Subcutaneous abdominal adipose tissue (tissue), 5 donors: ENCODE measurements around the gene FAM193B.

Source experiments
- H3K27ac ChIP-seq: one replicate; pipeline ENCODE4 v1.7.0; 2013; ENCODE audit warnings: low read depth, mild to moderate bottlenecking, inconsistent platforms, low read length, moderate library complexity
- H3K27me3 ChIP-seq, 5 donors: one replicate each; pipeline ENCODE4 v1.7.0; 2013; ENCODE audit warnings: low read length in 5 of 5, inconsistent platforms in 1 of 5; ENCODE audit not compliant: control insufficient read depth in 5 of 5, insufficient read depth in 4 of 5
- H3K36me3 ChIP-seq, 5 donors: one replicate each; pipeline ENCODE4 v1.7.0; 2013; ENCODE audit warnings: low read length in 5 of 5; ENCODE audit not compliant: control insufficient read depth in 5 of 5, insufficient read depth in 5 of 5
- H3K4me1 ChIP-seq, 5 donors: one replicate each; pipeline ENCODE4 v1.7.0; 2013; ENCODE audit warnings: low read length in 5 of 5, mild to moderate bottlenecking in 3 of 5, moderate library complexity in 1 of 5; ENCODE audit not compliant: control insufficient read depth in 5 of 5, insufficient read depth in 5 of 5
- H3K4me3 ChIP-seq, 5 donors: one replicate each; pipeline ENCODE4 v1.7.0; 2013; ENCODE audit warnings: low read length in 5 of 5, low read depth in 1 of 5
- H3K9ac ChIP-seq, 5 donors: one replicate each; pipeline ENCODE4 v1.7.0; 2013; ENCODE audit warnings: low read length in 5 of 5, mild to moderate bottlenecking in 4 of 5, moderate library complexity in 3 of 5
- H3K9me3 ChIP-seq, 5 donors: one replicate each; pipeline ENCODE4 v1.7.0; 2013; ENCODE audit warnings: low read length in 5 of 5; ENCODE audit not compliant: control insufficient read depth in 5 of 5
- donor health status: healthy.
- donor health status: healthy.
- donor health status: healthy.
- donor health status: healthy.
- donor health status: healthy.

The FAM193B gene

DNA sequence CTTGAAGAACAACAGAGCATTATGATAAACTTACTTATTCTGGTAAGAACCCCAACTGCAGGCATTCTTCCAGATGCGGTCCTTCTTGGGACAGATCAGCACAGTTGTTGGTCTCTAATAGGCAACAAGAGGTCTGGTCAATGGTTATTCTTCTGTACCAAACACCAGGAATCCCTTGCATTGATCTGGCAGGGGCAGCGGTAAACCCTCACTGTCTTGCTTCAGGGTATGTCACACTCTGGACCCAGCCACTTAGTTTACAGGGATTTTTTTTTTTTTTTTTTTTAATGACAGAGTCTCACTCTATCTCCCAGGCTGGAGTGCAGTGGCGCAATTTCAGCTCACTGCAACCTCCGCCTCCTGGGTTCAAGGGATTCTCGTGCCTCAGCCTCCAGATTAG lies 1.3 kb upstream of the FAM193B start:
- H3K9ac ChIP-seq: no peak overlapping the region
- no peaks in the 10 kb centered on the region for H3K9me3 ChIP-seq
- peaks cover 8 to 27% (median 25%) of the 10 kb centered on the region in 5 donors for H3K4me1 ChIP-seq
- no peak overlapping the region for H3K27ac ChIP-seq
- H3K27me3 ChIP-seq: no peaks in the 10 kb centered on the region
- peaks cover 0 to 10% (median 4%) of the 10 kb centered on the region in 5 donors for H3K36me3 ChIP-seq
- no peak overlapping the region for H3K4me3 ChIP-seq

DNA sequence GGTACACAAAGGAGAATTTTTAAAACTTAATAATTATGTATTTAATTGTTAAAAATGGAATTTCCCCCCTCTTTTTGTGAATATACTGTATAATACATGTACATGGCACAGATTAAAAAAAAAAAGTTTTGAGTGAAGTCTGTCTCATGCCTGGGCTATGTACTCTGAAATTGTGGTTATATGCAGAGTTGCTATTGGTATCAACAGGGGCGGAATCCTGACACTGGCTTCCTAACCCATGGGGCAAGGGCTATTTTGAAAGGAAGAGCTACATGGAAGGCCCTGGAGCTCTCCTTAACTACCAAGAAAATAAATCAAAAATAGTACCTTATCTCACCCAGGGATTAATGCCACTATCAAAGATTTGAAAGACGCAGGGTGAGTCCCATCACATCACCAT lies 865 bp upstream of the FAM193B start:
- no peaks in the 10 kb centered on the region for H3K27me3 ChIP-seq
- no peak overlapping the region for H3K9ac ChIP-seq
- H3K27ac ChIP-seq: no peak overlapping the region
- H3K4me1 ChIP-seq: peaks cover 8 to 30% (median 28%) of the 10 kb centered on the region in 5 donors
- peak overlapping the region in 3 of 5 donors; percentile 58 to 87 (median 86) for H3K4me3 ChIP-seq
- H3K36me3 ChIP-seq: peaks cover 0 to 13% (median 4%) of the 10 kb centered on the region in 5 donors
- no peaks in the 10 kb centered on the region for H3K9me3 ChIP-seq

DNA sequence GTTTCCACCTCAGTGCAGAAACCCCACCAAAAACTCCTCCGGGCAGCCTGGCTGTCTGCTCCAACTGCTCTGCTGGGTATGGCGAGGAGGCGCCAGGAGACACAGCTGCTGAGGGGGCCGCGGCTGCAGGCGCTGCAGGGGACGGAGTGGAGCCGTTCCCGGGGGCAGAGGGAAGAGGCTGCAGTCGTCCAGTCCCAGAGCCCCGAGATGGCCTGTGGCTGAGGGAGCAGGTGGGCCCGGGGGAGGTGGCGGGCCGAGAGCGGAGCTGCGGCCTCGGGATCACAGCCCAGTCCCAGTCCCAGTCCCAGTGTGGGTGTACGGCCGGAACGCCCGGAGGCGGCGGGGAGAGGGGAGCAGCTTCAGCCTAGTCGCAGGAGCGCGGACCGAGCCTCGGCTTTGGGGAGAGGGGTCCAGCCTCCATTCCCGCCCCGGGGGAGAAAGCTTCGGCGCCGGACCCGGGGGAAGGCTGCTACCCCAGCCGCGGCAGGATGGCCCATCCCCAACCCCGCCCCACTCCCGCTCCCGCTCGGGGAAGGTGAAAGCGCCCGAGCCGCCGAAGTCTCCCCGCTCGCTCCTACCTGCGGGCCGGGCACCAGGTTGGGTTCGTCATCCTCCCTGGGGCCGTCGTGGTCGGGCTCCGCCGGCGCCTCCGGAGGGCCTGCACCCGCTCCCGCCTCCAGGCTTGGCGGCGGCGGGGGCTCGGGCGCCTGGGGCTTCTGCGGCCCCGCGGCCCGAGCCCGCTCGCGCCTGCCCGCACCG lies 513 bp downstream of the FAM193B start:
- Histone ChIP-seq H3K4me1 (peaks cover 8 to 30% (median 28%) of the 10 kb centered on the region in 5 donors), H3K4me3 (peak overlapping the region; percentile 75 to 87 (median 80)), H3K36me3 (peaks cover 0 to 16% (median 4%) of the 10 kb centered on the region in 5 donors), H3K27me3 (no peaks in the 10 kb centered on the region), H3K27ac (peak overlapping the region; percentile 80), H3K9me3 (no peaks in the 10 kb centered on the region), H3K9ac (peak overlapping the region; percentile 44 to 94 (median 88))

DNA sequence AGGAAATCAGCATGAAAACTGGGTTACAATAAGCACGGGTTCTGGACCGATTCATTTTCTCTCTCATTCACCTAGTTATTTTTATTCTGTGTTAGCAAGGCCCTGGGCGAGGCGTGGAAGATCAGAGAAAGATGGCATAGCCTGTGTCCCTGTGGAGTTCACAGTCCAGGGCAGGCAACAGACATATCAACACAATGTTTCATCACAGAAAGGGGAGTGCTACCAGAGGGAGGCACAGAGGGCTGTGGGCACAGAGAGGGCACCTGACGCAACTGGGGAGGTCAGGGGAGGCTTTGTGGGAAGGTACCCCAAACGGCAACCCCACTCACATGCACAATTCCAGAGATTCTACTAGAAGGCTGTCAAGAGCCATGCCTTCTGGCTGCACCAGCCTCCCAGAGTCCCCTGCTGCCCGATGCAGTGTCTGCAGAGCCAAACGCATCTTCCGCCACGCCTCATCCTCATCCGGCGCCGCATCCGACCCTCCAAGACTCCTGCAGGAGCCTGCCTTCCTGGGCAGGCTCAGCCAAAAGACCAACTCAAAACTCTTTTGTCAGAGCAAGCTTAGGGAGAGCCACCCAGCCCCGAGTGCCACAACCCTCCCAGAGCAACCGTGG lies 1.4 kb downstream of the FAM193B start:
- H3K4me3 ChIP-seq: peak overlapping the region; percentile 75 to 87 (median 80)
- peaks cover 0 to 16% (median 4%) of the 10 kb centered on the region in 5 donors for H3K36me3 ChIP-seq
- peaks cover 8 to 33% (median 32%) of the 10 kb centered on the region in 5 donors for H3K4me1 ChIP-seq
- no peaks in the 10 kb centered on the region for H3K27me3 ChIP-seq
- H3K9ac ChIP-seq: peak overlapping the region; percentile 44 to 94 (median 88)
- H3K27ac ChIP-seq: peak overlapping the region; percentile 80
- H3K9me3 ChIP-seq: no peaks in the 10 kb centered on the region

DNA sequence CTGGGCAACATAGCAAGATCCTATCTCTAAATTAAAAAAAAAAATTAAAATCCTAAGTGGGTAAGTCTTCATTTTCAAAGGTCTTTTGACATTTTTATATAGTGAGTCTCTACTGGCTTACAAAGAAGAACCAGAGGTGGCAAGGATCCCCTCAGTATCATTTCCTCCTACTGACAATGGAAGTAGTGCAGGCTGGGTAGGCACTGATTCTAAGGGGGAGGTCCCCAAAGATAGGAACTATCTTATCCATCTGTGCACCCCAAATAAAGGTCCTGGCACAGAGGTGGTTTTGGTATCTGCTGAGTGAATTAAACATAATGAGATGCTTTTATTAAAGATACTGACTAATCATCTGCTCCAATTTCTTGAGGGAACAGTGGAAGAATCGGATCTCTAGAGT lies 4.2 kb downstream of the FAM193B start:
- Histone ChIP-seq H3K36me3 (peaks cover 0 to 18% (median 4%) of the 10 kb centered on the region in 5 donors), H3K9ac (no peak overlapping the region), H3K4me3 (no peak overlapping the region), H3K27me3 (no peaks in the 10 kb centered on the region), H3K9me3 (no peaks in the 10 kb centered on the region), H3K27ac (no peak overlapping the region), H3K4me1 (peaks cover 12 to 56% (median 53%) of the 10 kb centered on the region in 5 donors)

DNA sequence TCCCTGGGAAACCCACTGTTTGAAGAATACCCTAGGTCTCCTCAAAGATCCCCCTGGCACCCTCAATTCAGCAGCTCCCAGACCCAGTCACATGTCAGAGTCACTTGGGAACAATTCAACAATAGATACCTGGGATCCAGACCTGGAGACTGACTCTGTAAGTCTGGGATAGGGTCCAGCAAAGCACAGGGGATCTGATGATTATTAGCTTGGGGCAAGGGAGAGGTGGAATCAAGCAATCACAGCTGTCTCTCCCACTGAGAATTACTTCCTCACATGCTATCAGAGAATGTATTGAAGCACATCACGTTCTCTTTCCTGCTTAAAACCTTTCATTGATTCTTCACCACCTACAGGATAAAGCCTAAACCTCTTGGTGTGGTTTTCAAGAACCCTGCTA lies 5.9 kb downstream of the FAM193B start:
- Histone ChIP-seq H3K27ac (no peak overlapping the region), H3K4me1 (peaks cover 8 to 61% (median 57%) of the 10 kb centered on the region in 5 donors)

DNA sequence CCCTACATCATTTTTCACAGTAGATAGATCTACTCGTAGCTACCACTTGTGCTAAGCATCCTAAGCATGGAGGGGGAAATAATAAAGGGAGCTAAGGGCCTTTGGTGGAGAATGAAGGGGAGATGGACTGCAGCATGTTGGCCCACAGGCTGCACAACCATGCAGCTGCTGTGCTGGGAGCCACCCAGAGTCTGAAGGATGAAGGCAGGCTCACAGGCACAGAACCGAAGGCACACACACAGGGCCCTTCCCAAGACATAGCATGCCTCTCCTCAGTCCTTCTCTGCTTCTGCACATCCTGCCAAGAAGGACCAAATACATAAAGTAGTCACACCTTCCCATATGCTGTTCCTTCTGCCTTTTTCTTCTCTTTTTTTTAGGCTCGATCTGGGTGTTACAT lies 6.6 kb downstream of the FAM193B start:
- Histone ChIP-seq H3K27ac (peak overlapping the region; percentile 99), H3K4me1 (peaks cover 4 to 59% (median 54%) of the 10 kb centered on the region in 5 donors)

More for the DNA sequence above, 5.9 kb downstream of the FAM193B start:
- no peaks in the 10 kb centered on the region for H3K9me3 ChIP-seq
- H3K4me3 ChIP-seq: no peak overlapping the region
- no peaks in the 10 kb centered on the region for H3K27me3 ChIP-seq
- peaks cover 0 to 18% (median 4%) of the 10 kb centered on the region in 5 donors for H3K36me3 ChIP-seq
- peak overlapping the region in 2 of 5 donors; percentile 22 to 25 for H3K9ac ChIP-seq

DNA sequence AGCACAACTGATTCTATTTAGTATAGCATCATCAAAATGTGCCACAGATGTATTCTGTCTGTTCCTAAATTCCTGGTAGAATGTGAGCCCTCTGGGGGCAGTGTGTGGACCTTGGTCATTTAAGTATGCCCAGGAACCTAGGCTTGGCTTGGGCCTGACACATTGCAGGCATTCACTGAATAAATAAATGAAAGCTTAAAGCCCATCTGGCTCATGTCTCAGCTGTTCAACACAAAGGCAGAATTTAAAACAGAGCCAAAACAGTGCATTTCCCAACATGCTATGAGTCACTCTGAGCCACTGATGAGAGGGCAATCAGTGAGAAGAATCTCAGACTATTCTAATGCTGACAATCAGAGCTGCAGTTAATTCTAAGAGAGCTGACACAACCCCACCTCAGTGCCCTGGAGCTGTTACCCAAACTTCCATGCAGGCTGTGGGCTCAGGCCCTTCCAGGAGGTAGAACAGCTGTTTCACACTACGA lies 8.1 kb downstream of the FAM193B start:
- Histone ChIP-seq H3K4me3 (peak overlapping the region in 2 of 5 donors; percentile 16 to 22), H3K36me3 (peaks cover 0 to 13% (median 2%) of the 10 kb centered on the region in 5 donors), H3K27me3 (no peaks in the 10 kb centered on the region), H3K9me3 (no peaks in the 10 kb centered on the region), H3K27ac (peak overlapping the region; percentile 99), H3K4me1 (peaks cover 3 to 52% (median 48%) of the 10 kb centered on the region in 5 donors), H3K9ac (peak overlapping the region in 4 of 5 donors; percentile 45 to 87 (median 70))

More for the DNA sequence above, 6.6 kb downstream of the FAM193B start:
- H3K27me3 ChIP-seq: no peaks in the 10 kb centered on the region
- no peak overlapping the region for H3K4me3 ChIP-seq
- H3K9ac ChIP-seq: no peak overlapping the region
- H3K9me3 ChIP-seq: no peaks in the 10 kb centered on the region
- peaks cover 0 to 18% (median 4%) of the 10 kb centered on the region in 5 donors for H3K36me3 ChIP-seq

DNA sequence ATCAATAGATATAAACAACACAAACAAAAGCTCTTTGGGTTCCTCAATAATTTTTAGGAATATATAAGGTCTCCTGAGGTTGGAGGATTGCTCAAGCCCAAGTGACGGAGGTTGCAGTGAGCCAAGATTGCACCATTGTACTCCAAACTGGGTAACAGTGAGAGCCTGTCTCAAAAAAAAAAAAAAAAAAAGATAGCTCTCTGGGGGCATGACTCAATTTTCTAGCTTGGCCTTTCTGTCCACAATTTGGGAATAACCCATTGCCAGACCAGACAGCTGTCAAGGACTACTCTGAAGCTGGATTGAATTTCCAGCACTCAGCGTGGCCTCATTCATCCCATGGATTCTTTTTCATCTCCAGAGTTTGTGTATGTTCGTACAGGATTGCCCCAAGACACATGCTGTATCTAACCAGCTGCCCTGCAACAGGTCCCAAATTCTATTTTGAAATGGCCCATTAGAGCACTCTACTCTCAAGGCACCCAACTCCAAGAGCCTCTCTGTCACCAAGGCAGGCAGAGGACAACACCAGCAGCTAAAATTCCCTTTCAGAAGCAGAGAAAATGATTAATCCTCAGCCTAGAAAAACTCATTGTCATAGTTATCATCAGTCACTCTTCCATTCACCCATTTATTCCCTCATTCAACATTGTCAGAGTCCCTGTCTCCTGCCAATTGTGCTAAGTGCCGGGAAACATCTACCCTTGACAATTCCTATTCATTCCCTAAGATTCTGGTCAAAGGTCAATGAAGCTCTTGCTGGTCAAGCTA lies 8.7 kb downstream of the FAM193B start:
- Histone ChIP-seq H3K4me1 (peaks cover 3 to 51% (median 48%) of the 10 kb centered on the region in 5 donors), H3K9me3 (no peaks in the 10 kb centered on the region), H3K4me3 (peak overlapping the region in 1 of 5 donors; percentile 16), H3K9ac (peak overlapping the region; percentile 45 to 88 (median 79)), H3K27ac (peak overlapping the region; percentile 99), H3K36me3 (peaks cover 0 to 14% (median 0%) of the 10 kb centered on the region in 5 donors), H3K27me3 (no peaks in the 10 kb centered on the region)
